GM12875 (cell line): ENCODE results near the gene BTBD9.
A peak's percentile ranks its signal among the peaks of the same experiment; 100 is the strongest.

Source experiments
- H3K4me3 ChIP-seq: one replicate; pipeline ENCODE4 v1.5.1; 2011; ENCODE audit warnings: low read depth, low read length, control low read depth
- CTCF ChIP-seq: IDR thresholded peaks from 2 replicates; pipeline ENCODE4 v1.5.1; 2011; ENCODE audit warnings: low read depth, mild to moderate bottlenecking, control low read depth, inconsistent platforms, low read length, moderate library complexity, borderline replicate concordance; ENCODE audit not compliant: insufficient read depth

The BTBD9 gene

GRCh38 chr6:38649744-38650143 is 10.0 kb upstream of the BTBD9 start:
- H3K4me3 ChIP-seq: no peak overlapping the region
- no peak for TF ChIP-seq CTCF

GRCh38 chr6:38648629-38649028 is 8.9 kb upstream of the BTBD9 start:
- H3K4me3 ChIP-seq: no peak overlapping the region
- TF ChIP-seq CTCF: no peak

GRCh38 chr6:38646166-38646878 is 6.6 kb upstream of the BTBD9 start:
- no peak for TF ChIP-seq CTCF

GRCh38 chr6:38644951-38645350 is 5.2 kb upstream of the BTBD9 start:
- no peak for TF ChIP-seq CTCF
- H3K4me3 ChIP-seq: no peak overlapping the region

More at GRCh38 chr6:38646166-38646878, 6.6 kb upstream of the BTBD9 start:
- no peak overlapping the region for H3K4me3 ChIP-seq

GRCh38 chr6:38640216-38640909 is 634 bp upstream of the BTBD9 start:
- no peak for TF ChIP-seq CTCF
- H3K4me3 ChIP-seq: peak overlapping the region; percentile 52

GRCh38 chr6:38638941-38639497 is 710 bp downstream of the BTBD9 start:
- H3K4me3 ChIP-seq: peak overlapping the region; percentile 52
- no peak for TF ChIP-seq CTCF
